ENCODE results near the gene CRCP.

DNA sequence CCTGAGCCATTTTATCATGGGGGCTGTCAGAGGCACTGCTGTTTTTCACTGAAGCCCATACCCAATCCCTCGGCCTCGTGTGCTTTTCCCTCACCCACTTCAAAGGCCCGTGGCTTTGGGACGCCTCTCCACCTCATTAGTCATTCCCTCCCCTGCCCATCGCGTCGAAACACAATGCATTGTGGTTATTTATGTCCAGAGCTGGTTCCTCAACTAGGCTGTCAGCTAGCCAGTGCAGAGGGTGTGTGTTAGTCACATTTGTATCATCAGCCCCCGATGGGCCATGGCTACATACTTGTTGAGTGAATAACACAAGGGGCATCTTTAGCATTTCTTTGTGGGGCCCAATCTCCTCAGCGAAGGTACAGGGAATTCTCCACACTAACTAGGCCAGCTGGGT is 3.8 kb upstream of the CRCP start:
- TF ChIP-seq, protein P1, sequence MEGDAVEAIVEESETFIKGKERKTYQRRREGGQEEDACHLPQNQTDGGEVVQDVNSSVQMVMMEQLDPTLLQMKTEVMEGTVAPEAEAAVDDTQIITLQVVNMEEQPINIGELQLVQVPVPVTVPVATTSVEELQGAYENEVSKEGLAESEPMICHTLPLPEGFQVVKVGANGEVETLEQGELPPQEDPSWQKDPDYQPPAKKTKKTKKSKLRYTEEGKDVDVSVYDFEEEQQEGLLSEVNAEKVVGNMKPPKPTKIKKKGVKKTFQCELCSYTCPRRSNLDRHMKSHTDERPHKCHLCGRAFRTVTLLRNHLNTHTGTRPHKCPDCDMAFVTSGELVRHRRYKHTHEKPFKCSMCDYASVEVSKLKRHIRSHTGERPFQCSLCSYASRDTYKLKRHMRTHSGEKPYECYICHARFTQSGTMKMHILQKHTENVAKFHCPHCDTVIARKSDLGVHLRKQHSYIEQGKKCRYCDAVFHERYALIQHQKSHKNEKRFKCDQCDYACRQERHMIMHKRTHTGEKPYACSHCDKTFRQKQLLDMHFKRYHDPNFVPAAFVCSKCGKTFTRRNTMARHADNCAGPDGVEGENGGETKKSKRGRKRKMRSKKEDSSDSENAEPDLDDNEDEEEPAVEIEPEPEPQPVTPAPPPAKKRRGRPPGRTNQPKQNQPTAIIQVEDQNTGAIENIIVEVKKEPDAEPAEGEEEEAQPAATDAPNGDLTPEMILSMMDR (IDR thresholded peaks at IDR 0.05 in 8 of 11, conservative IDR thresholded peaks at IDR 0.05 in 3 of 11), result no peak
- no peak for TF ChIP-seq POLR2A (IDR thresholded peaks at IDR 0.05)

All from spleen (tissue), 7 donors.